Fibroblast of gingiva (primary cell): ENCODE results near the gene PLCD3.

Experiments used
- DNase-seq: peaks from one replicate; pipeline ENCODE4 v3.0.0-alpha.2; 2011; ENCODE audit warnings: low read depth

Gene PLCD3, protein sequence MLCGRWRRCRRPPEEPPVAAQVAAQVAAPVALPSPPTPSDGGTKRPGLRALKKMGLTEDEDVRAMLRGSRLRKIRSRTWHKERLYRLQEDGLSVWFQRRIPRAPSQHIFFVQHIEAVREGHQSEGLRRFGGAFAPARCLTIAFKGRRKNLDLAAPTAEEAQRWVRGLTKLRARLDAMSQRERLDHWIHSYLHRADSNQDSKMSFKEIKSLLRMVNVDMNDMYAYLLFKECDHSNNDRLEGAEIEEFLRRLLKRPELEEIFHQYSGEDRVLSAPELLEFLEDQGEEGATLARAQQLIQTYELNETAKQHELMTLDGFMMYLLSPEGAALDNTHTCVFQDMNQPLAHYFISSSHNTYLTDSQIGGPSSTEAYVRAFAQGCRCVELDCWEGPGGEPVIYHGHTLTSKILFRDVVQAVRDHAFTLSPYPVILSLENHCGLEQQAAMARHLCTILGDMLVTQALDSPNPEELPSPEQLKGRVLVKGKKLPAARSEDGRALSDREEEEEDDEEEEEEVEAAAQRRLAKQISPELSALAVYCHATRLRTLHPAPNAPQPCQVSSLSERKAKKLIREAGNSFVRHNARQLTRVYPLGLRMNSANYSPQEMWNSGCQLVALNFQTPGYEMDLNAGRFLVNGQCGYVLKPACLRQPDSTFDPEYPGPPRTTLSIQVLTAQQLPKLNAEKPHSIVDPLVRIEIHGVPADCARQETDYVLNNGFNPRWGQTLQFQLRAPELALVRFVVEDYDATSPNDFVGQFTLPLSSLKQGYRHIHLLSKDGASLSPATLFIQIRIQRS

DNA sequence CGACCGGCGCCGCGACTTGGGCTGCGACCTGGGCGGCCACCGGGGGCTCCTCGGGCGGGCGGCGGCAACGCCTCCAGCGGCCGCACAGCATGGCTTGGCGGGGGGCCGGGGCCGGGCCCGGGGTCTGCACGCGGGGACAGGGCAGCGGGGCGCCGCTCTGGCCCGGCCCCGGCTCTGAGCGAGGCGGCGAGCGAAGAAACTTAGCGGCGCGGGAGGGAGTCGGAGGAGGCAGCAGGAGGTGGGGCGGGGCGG is at the start of gene PLCD3:
TSS of gene PLCD3 (minus strand) at position 196 of the 252 bp plus-strand sequence. CDS start at position 91, 105 bp downstream.
- no peak for DNase-seq

DNA sequence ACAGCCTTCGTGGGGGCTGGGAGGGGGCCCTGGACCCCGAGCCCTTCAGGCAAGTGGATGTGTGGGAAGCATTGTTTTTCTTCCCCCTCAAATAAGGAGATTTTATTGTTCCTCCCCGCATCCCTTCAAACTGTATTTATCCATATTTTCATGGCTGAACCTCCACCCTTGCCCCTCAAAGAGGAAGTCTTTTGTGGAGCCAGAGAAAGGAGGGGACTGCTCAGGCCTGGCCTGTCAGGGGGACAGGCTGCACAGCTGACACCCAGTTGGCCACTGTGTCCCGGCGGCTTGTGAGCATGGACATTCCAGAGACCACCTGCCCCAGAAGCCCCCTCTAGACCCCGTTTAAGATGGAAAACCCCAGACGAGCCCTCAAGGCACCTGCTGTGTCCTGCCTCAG is 45.2 kb upstream of the PLCD3 start:
- no peak for DNase-seq

DNA sequence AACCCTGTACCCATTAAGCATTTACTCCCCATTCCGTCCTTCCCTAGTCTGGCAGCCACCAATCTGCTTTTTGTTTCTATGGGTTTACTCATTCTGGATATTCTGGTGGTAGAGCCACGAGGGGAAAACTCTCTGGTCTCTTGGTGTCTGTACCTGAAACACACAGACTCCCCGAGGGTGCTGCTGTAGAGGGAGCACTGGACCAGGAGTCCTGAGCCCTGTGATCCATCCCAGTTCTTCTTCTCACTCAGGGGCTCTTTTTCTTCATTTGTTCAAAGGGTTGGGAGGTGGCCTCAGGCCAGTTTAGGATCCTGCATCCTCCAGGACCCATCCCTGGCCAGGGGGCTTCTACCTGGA is 43.4 kb upstream of the PLCD3 start:
- no peak for DNase-seq

DNA sequence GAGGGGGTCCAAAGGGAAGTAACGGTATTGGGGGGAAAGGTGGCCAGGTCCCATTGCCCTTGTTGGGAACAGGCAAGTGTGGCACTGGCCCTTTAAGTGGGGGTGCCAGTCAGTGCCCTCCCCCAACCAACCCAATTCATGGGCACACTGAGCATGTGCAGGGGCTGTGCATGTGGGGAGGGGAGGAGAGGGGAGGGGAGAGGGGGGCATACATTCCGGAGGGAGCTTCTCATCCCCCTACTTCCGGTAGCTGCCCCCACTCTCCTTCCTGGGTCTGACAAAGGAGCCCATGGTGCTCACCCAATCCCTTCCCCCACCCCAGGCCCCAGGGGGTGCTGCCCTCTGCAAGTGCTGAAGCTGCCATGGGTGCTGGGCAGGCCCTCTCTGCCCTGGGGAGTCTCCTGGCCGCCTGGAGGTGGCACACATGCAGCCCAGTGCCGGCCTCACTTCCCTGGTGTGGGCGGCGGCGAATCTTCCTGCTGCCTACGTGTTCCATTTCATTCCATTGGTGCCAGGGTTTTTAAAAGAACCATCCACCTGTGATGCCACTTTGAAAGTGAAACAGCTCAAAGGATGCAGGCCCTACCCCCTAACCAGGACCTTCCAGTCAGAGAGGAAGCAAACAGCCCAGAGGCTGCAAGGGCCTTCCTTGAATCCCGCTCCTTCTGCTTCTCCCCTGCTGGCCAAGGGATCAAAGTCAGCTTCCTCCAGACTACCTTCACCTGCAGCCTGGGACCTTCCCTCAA is 40.4 kb upstream of the PLCD3 start:
- DNase-seq: peak; percentile 89

DNA sequence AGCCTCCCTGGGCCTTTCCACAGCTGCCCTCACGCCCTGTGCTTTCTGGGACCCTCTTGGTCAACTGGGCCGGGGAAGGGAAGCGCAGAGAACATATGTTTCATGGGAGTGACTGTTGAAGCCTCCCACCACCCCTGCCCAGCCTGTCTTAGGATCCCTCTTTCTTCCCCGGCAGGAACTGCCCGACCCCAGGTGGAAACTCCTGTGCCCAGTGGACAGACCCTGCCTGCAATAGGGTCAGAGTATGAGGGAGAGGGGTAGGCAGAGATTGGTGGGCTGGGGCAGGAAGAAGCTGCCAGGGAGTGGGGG is 39.9 kb upstream of the PLCD3 start:
- DNase-seq: no peak

DNA sequence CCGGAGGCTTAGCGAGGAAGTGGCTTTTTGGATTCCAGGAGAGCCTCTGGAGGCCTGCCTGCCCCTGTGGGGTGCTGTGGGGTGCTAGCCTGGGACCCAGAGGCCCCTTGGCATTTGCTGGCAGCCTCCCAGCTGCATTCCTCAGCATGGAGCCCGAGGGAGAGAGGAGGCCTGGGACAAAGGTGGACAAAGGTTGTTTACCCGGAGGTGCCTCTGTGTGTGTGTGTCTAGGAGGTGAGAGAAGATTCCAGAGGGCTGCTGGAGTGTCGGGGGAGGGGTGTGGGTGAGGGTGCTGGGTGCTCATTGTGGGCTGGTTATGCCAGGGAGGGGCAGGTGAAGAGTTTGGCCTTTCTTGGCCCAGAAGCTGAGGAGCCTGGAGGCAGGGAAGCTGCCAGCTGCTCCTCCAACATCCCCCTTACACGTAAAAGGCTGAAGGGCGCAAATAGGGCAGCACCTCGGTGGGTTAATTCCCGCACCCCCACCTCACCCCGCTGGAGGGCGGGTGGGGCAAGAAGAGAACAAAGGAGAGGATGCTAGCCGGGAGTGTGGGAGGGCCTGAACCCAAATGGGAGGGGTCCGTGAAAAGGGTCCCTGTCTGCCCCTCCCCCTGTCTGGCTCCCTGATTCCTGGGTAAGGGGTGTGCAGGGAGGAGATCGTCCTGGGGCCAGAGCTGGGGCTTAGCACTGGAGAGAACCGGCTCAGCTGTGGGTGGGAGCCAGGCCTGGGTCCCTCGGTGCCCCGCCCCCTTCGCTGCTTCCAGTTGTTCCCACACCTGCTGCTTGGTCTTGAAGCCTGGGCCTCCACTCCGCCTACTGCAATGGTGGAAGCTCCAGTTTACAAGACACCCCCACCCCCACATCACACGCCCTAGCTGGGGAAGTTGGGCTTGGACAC is 39.3 kb upstream of the PLCD3 start:
- DNase-seq: peak; percentile 69

DNA sequence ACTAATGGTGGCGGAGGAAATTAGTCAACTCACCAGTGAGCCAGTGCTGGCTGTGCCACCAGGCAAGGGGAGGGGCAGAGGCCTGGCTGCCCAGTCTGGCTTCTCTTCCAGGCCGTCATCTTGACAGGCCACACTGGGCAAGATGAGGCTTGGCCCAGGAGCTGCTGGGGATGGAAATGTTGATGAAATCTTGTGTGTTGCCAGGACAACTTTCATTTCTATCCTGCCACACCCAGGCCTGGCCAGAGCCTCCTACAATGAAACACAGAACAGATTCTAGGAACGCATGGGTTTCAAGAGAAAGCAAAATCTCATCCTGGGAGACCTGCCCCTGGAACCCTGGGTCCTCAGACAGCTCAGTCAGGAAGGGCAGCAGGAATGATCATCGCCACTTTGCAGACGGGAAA is 38.6 kb upstream of the PLCD3 start:
- peak; percentile 97 for DNase-seq

DNA sequence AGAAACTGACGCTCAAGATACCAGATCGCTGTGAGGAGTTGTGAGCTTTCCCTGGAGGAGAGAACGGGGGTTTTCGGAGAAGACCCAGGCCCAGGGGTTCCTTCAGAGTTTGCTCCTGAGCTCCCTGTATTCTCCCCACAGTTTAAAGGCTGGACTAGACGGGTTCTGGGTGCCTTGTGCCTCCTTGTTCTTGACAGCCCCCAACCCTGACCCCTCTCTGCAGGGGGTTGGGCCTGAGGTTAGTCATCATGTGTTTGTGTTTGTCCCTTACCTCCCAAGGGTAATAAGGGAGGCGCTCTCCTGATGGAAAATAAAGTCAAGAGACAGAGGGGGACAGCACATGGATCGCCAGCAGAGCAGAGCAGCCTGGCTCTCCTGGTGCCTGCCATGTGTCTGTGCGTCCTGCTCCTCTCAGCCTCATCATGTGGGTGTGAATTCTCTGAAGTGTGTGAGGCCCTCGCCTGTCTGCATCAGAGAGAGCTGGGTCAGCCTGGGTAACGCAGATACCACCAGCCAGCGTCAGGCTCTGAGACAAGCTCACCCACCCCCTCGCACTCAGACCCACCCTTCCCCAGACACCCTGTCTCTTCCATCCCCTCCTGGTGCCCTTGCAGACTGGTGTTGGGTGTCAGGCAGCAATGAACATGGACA is 38.1 kb upstream of the PLCD3 start:
- DNase-seq: no peak

DNA sequence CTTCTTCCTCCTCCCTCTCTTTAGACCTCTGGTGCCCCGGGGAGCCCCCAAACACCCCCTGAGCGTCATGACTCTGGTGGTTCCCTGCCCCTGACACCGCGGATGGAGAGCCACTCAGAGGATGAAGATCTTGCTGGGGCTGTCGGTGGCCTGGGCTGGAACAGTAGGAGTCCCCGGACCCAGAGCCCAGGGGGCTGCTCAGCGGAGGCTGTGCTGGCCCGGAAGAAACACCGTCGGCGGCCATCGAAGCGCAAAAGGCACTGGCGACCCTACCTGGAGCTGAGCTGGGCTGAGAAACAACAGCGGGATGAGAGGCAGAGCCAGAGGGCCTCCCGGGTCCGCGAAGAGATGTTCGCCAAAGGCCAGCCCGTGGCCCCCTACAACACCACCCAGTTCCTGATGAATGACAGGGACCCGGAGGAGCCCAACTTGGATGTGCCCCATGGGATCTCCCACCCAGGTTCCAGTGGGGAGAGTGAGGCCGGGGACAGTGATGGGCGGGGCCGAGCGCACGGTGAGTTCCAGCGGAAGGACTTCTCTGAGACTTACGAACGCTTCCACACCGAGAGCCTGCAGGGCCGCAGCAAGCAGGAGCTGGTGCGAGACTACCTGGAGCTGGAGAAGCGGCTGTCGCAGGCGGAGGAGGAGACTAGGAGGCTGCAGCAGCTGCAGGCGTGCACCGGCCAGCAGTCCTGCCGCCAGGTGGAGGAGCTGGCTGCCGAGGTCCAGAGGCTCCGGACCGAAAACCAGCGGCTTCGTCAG is 36.9 kb upstream of the PLCD3 start:
- DNase-seq: no peak

DNA sequence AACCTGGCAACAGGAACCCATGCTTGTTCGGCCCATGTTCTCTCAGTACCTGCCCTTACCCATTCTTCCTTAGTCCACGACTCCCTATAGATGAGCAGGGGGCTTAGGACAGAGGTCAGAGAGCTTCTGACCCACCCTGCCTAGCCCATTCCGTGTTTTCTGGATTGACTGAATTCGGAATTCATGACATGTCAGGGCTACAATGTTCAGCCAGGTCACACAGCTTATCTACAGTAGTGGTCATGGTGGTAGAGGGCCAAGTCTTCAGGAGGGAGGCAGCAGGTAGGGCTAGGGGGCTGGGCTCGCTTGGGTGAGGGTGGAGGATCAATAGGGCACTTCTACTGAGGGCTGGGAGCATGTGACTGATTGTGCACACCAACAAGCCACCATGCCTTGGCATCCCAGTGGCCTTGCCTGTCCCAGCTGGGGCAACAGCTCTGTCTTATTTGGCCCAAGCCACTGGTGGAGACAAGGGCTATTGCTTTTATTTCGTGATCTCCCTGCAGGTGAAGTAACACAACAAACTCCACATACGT is 32.5 kb upstream of the PLCD3 start:
- DNase-seq: no peak

DNA sequence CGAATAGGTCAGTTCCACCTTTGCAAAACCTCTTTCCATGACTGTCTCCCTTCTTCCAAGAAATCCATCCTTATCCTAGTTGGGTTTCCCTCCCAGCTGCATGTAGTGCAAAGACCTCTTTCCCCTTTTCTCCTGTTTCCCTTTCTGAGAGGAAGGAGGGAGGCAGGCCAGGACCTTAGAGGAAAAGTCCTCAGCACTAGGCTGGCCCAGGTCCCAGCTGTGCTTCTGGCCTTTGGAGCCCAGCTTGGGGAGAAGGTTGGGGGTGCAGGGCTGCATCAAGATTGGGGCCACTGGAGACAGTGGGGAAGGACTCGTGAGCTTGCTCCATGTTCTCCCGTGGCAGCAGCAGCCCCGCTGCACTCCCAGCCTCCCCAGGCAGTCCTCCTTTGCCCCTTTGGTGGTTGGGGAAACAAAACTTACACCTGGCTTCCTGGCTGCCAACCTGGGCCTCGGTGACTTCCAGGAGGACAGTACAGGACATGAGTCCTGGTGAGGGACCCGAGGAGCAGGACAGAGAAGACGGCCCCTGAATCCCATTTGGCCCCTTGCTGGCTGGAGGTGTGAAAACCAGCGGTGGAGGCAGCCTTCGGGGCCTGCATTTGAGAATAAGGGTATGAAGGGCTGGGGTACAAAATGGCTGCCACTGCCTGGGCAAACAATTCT is 29.8 kb upstream of the PLCD3 start:
- no peak for DNase-seq

DNA sequence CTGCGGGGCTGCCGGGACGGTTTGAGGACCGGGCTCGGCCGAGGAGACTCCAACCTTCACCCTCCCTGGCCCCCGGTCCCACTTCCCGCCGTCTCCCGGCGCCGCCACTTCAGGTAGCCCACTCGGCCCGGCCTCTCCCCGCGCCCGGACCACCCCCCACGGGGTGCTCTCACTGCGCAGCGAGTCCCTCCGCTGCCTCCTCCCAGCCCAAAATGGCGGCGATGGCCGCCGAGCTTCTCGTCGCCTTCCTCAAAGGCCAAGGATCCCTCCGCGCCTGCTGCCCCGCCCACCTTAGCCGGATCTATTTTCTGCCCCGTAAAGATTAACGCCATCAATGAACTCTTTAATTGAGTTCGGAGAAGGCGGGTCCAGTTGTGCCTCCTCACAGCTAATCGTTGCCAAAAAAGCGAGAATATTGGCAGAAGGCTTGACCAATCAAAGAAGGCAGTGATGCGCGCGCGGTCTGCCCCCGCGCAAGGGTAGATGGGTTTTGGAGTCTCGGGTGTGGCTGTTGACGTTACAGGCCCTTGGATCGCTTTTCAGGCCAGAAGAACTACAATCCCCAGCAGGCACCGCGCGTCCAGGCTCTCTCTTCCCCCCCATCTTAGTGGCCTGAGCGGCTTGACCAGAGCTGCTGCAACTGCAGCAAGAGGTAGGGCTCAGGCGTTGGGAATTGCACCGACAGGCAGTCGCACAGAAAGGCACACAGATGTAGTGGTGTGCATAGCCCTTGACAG is 29.1 kb upstream of the PLCD3 start, which contains the start of gene HEXIM2:
TSS of gene HEXIM2 (plus strand) at position 588 of the 737 bp plus-strand sequence. CDS start 919 bp downstream, outside the sequence.
- peak; percentile 100 for DNase-seq

DNA sequence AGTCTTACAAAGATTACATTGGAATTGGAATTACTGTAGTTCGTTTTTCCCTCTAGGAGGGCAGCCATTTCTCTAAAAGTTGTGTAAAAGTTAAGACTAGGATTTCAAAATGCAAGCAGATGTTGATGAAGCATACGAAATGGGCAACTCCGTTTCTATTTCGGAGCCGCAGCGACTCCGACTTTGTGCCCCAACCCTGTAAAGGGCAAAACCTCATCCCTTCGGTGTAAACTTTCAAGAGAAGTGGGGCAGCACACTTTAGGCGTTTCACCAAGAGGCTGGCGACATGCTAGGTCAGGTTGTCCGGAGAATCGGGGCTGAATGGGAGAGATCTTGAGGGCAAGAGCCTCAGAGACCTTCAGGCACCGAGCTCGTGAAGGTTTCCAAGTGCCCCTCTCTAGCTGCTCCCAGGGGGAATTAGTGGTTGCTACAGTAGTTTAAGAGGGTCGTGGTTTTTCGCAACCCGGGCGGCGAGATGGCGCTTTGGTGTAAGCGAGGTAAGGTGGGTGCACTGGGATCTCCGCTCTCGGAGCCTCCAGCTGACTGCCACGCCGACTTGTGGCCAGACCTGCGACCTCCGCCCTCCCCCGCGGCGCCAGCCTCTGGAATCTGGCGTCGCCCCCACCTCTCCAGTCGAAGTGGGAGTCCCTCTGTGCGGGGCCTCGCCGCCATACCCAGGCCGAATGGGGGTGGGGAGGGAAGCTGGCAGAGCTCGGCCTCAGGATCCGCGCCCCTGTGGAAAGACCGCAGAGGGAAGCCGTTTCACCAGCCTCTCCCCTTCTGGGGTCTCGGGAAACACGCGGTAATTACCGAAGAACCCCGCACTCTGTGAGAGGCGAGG is 28.4 kb upstream of the PLCD3 start:
- DNase-seq: peak; percentile 75

DNA sequence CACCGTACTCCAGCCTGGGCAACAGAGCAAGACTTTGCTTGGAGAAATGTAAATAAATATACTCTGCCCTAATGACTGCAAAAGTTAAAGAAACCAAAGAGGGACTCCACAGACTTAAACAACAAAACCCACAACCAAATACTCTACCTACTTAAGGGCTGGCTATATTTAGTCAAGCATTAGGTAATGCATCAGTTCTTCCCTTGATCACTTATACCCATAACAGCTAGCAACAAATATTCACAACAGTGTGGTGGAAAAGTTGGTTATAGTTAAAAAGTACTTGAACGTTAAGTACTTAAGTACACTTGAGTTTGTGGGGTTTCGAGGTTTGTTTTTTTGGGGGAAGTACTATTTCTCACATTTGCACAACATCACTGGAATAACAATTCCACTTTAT is 23.9 kb upstream of the PLCD3 start:
- DNase-seq: no peak

DNA sequence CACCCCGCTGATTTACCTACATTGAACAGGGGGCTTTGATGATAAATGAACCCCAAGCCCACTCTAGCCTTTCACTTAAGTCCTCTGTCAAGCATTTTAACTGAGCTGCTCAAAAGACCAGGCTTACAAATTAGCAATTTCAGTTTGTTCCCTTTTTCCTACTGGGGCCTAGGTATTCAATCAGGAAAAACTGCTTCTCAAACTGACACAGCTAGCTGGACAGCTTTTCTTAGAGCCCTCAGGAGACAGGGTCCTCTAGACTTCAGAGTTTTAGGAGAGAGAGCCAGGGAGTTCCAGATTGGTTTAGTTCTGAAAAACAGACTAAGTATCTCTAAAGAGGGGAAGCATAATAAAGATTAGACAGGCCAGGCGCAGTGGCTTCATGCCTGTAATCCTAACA is 23.2 kb upstream of the PLCD3 start:
- DNase-seq: no peak

DNA sequence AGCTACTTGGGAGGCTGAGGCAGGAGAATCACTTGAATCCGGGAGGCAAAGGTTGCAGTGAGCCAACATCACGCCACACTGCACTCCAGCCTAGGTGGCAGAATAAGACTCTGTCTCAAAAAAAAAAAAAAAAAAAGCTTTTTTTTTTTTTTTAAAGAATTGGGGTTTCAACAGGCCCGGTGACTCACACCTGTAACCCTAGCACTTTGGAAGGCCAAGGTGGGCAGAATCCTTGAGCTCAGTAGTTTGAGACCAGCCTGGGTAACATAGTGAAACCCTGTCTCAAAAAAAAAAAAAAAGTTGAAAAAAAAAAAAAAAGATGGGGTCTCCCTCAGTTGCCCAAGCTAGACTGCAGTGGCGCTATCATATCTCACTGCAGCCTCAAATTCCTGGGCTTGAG is 22.7 kb upstream of the PLCD3 start:
- DNase-seq: no peak

DNA sequence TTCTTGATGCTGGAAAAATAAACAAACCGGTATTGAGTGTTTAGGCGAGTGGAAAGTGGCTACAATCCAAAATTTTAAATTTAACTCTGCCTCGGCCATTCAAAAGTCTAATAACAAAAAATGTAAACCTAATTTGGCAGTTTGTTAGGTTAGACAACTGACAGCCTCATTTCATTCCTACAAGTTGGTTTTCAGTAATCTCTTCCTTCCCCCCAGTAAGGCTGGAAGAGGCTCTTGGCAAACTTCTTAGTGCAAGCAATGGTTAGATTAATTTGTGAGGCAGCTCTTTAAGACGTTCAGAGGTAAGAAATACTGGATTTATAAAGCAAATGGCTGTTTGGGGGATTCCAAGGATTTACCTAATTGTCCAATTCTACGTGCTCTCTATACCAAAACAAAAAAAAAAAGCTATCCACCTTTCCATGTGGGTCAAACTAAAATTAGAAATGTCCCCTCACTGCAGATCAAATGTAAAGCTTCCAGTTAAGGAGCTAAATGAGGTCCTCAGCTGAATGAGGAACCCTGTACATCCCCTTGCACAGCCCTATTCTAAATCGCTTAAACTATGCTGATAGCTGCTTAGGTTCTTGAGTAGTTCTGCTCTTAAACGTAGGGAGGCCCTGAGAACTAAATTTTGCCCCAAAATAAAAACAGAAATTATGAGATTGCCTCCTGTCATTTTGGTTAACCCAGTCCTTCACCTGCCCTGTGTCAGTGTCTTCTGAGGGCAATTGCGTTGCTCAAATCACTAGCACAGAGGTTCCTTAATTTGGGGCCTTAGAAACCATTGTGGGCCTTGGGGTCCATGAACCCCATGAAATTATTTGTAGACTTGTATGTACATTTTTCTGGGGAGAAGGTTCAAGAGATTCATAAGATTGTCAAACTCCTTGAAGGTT is 18.8 kb upstream of the PLCD3 start:
- no peak for DNase-seq
